WTC11 (cell line): ENCODE results near the gene GFRAL. TPM values are rescaled to one million over a fixed set of nuclear protein-coding genes. Genes with fewer than 3 reads are reported as not detected.

Source experiments
- ATAC-seq: fragments of 200-7000 bp; cut with Tn5 transposase; 2 replicates; pipeline ENCODE4 v1.10.0; 2021; ENCODE audit warnings: mild to moderate bottlenecking, moderate library complexity
- CTCF ChIA-PET: fragments of 300-600 bp; sonication (Branson Sonifier 250); formaldehyde crosslinking; loops from one replicate; lab custom pipeline; 2021; ENCODE audit warnings: antibody characterized with exemption; lab: Charles Lee
- POLR2A ChIA-PET: fragments of 350-600 bp; sonication (Branson Sonifier 250); formaldehyde crosslinking; loops from one replicate; lab custom pipeline; 2021; ENCODE audit warnings: antibody characterized with exemption; lab: Charles Lee
- DNase-seq: peaks from one replicate; pipeline ENCODE4 v3.0.0; 2021; ENCODE audit warnings: low spot score
- H3K27ac Mint-ChIP-seq: 2 replicates; pipeline ENCODE4 v1.8.0; 2021; ENCODE audit warnings: mixed read lengths
- H3K27me3 Mint-ChIP-seq: 2 replicates; pipeline ENCODE4 v1.8.0; 2021; ENCODE audit warnings: low read depth, mild to moderate bottlenecking, moderate library complexity, mixed read lengths
- H3K36me3 Mint-ChIP-seq: 2 replicates; pipeline ENCODE4 v1.8.0; 2021; ENCODE audit warnings: mixed read lengths
- H3K4me1 Mint-ChIP-seq: 2 replicates; pipeline ENCODE4 v1.8.0; 2022; ENCODE audit warnings: mixed read lengths
- H3K4me3 Mint-ChIP-seq: 2 replicates; pipeline ENCODE4 v1.8.0; 2021; ENCODE audit warnings: mild to moderate bottlenecking, moderate library complexity, mixed read lengths
- H3K9me3 Mint-ChIP-seq: 2 replicates; pipeline ENCODE4 v1.8.0; 2021; ENCODE audit warnings: mixed read lengths
- CDX4 ChIP-seq: fragments of 250-450 bp; sonication (Bioruptor Pico); IDR thresholded peaks from 2 replicates; pipeline ENCODE4 v1.9.0; 2021; ENCODE audit warnings: moderate library complexity, mild to moderate bottlenecking, inconsistent platforms, borderline replicate concordance
- GABPB1 ChIP-seq: sonication (generic); formaldehyde crosslinking; IDR thresholded peaks from 2 replicates; pipeline ENCODE4 v1.8.1; 2023; ENCODE audit warnings: mild to moderate bottlenecking, missing genetic modification reagents
- GRHL2 ChIP-seq: fragments of 250-450 bp; sonication (Bioruptor Pico); IDR thresholded peaks from 2 replicates; pipeline ENCODE4 v1.8.0; 2022; ENCODE audit warnings: mild to moderate bottlenecking, moderate library complexity; ENCODE audit not compliant: insufficient replicate concordance, severe bottlenecking
- HMGA2 ChIP-seq: fragments of 250-450 bp; sonication (Bioruptor Pico); IDR thresholded peaks from 2 replicates; pipeline ENCODE4 v1.4.0; 2021; ENCODE audit warnings: mild to moderate bottlenecking, moderate library complexity
- NR3C1 ChIP-seq: sonication (generic); formaldehyde crosslinking; conservative IDR thresholded peaks from 2 replicates; pipeline ENCODE4 v1.8.1; 2023; ENCODE audit warnings: low read depth, mild to moderate bottlenecking, missing genetic modification reagents
- OVOL2 ChIP-seq: fragments of 250-450 bp; sonication (Bioruptor Pico); IDR thresholded peaks from 2 replicates; pipeline ENCODE4 v1.9.0; 2021; ENCODE audit warnings: mild to moderate bottlenecking, borderline replicate concordance
- PREB ChIP-seq: sonication (generic); formaldehyde crosslinking; IDR thresholded peaks from 2 replicates; pipeline ENCODE4 v1.8.1; 2022; ENCODE audit warnings: mild to moderate bottlenecking, missing genetic modification reagents, moderate library complexity, borderline replicate concordance
- RELA ChIP-seq: sonication (generic); formaldehyde crosslinking; IDR thresholded peaks from 2 replicates; pipeline ENCODE4 v1.8.1; 2022; ENCODE audit warnings: missing genetic modification reagents, mild to moderate bottlenecking, borderline replicate concordance
- SOX15 ChIP-seq: fragments of 250-450 bp; sonication (Bioruptor Pico); IDR thresholded peaks from 2 replicates; pipeline ENCODE4 v1.9.0; 2021; ENCODE audit warnings: mild to moderate bottlenecking
- TCF7 ChIP-seq: sonication (generic); formaldehyde crosslinking; IDR thresholded peaks from 2 replicates; pipeline ENCODE4 v1.8.0; 2022; ENCODE audit warnings: mild to moderate bottlenecking, low read depth, missing genetic modification reagents, moderate library complexity
- TEAD4 ChIP-seq: sonication (generic); formaldehyde crosslinking; IDR thresholded peaks from 2 replicates; pipeline ENCODE4 v1.8.0; 2022; ENCODE audit warnings: mild to moderate bottlenecking, missing genetic modification reagents
- USF2 ChIP-seq: sonication (generic); formaldehyde crosslinking; IDR thresholded peaks from 2 replicates; pipeline ENCODE4 v1.8.1; 2023; ENCODE audit warnings: mild to moderate bottlenecking, missing genetic modification reagents, moderate library complexity
- ZNF232 ChIP-seq: sonication (generic); formaldehyde crosslinking; IDR thresholded peaks from 2 replicates; pipeline ENCODE4 v1.8.0; 2022; ENCODE audit warnings: mild to moderate bottlenecking, missing genetic modification reagents
- ZNF512 ChIP-seq: sonication (generic); formaldehyde crosslinking; IDR thresholded peaks from 2 replicates; pipeline ENCODE4 v1.8.1; 2022; ENCODE audit warnings: missing genetic modification reagents, borderline replicate concordance
- total RNA-seq: library from RNA; stranded (reverse); gene quantifications from 3 replicates; pipeline ENCODE4 v1.2.3, GENCODE V29; 2021
- TF ChIP-seq, protein P1 (sequence below): sonication (generic); formaldehyde crosslinking; IDR thresholded peaks from 2 replicates; pipeline ENCODE4 v1.8.0; 2023; ENCODE audit warnings: missing genetic modification reagents
- TF ChIP-seq, protein P2 (sequence below): sonication (generic); formaldehyde crosslinking; IDR thresholded peaks from 2 replicates; pipeline ENCODE4 v1.8.1; 2022; ENCODE audit warnings: mild to moderate bottlenecking, moderate library complexity, missing genetic modification reagents
- TF ChIP-seq, protein P3 (sequence below): sonication (generic); formaldehyde crosslinking; IDR thresholded peaks from 2 replicates; pipeline ENCODE4 v1.8.0; 2022; ENCODE audit warnings: mild to moderate bottlenecking, missing genetic modification reagents
- TF ChIP-seq, protein P4 (sequence below): sonication (generic); formaldehyde crosslinking; IDR thresholded peaks from 2 replicates; pipeline ENCODE4 v1.8.0; 2023; ENCODE audit warnings: missing genetic modification reagents, mild to moderate bottlenecking, borderline replicate concordance

The GFRAL gene
- total RNA-seq, 1 experiment from 2014 or later: not detected

GRCh38 chr6:55405474-55406235, 78.4 kb downstream of the GFRAL start:
- Mint-ChIP-seq H3K36me3 (no peaks in the 10 kb centered on the region; the same call in 1 of the 2 replicates), H3K27me3 (no peaks in the 10 kb centered on the region), H3K9me3 (peaks cover 17% of the 10 kb centered on the region), H3K4me1 (0 out of 2 replicates have a peak, but pooled peaks cover 3% of the 10 kb centered on the region), H3K27ac (no peak overlapping the region), H3K4me3 (no peak overlapping the region)
- DNase-seq (no peak), ATAC-seq (no peak)
- ChIA-PET POLR2A (no interaction called here), CTCF (no interaction called here)
- no peak for TF ChIP-seq OVOL2 (CRISPR knock-in tag)

GRCh38 chr6:55410674-55411073, 83.4 kb downstream of the GFRAL start:
- H3K27ac Mint-ChIP-seq: no peak overlapping the region
- peaks cover 19% of the 10 kb centered on the region for H3K4me1 Mint-ChIP-seq
- no peaks in the 10 kb centered on the region; the same call in 1 of the 2 replicates for H3K36me3 Mint-ChIP-seq
- no peak overlapping the region for H3K4me3 Mint-ChIP-seq
- H3K9me3 Mint-ChIP-seq: peaks cover 35% of the 10 kb centered on the region
- TF ChIP-seq OVOL2 (CRISPR knock-in tag): no peak
- no peak for TF ChIP-seq GABPB1 (CRISPR knock-in tag)
- no peak for TF ChIP-seq USF2 (CRISPR knock-in tag)
- TF ChIP-seq, protein P1, sequence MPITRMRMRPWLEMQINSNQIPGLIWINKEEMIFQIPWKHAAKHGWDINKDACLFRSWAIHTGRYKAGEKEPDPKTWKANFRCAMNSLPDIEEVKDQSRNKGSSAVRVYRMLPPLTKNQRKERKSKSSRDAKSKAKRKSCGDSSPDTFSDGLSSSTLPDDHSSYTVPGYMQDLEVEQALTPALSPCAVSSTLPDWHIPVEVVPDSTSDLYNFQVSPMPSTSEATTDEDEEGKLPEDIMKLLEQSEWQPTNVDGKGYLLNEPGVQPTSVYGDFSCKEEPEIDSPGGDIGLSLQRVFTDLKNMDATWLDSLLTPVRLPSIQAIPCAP: no peak
- no peak for TF ChIP-seq RELA (CRISPR knock-in tag)
- no peak for TF ChIP-seq PREB (CRISPR knock-in tag)
- TF ChIP-seq ZNF232 (CRISPR knock-in tag): no peak
- no peak for TF ChIP-seq GRHL2 (CRISPR knock-in tag)
- TF ChIP-seq HMGA2 (CRISPR knock-in tag): no peak
- no peak for TF ChIP-seq CDX4
- TF ChIP-seq, protein P2, sequence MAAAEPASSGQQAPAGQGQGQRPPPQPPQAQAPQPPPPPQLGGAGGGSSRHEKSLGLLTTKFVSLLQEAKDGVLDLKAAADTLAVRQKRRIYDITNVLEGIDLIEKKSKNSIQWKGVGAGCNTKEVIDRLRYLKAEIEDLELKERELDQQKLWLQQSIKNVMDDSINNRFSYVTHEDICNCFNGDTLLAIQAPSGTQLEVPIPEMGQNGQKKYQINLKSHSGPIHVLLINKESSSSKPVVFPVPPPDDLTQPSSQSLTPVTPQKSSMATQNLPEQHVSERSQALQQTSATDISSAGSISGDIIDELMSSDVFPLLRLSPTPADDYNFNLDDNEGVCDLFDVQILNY: no peak
- CTCF ChIA-PET: no interaction called here
- ATAC-seq (no peak), DNase-seq (no peak)
- 0 out of 2 replicates have a peak, but pooled peaks cover 3% of the 10 kb centered on the region for H3K27me3 Mint-ChIP-seq
- POLR2A ChIA-PET: no interaction called here

- ChIA-PET POLR2A (no interaction called here), CTCF (interaction anchor here (2.0 kb wide), 1 partner anchor 147 kb away, joined by 5 read pairs; no protein-coding TSS in a partner anchor)
- ATAC-seq (no peak), DNase-seq (no peak)
- Mint-ChIP-seq H3K4me1 (no peaks in the 10 kb centered on the region), H3K36me3 (no peaks in the 10 kb centered on the region), H3K27ac (no peak overlapping the region), H3K27me3 (no peaks in the 10 kb centered on the region), H3K4me3 (no peak overlapping the region), H3K9me3 (no peaks in the 10 kb centered on the region)
- TF ChIP-seq, protein P1: no peak
- TF ChIP-seq ZNF512 (CRISPR knock-in tag): no peak
- TF ChIP-seq GRHL2 (CRISPR knock-in tag): no peak
- TF ChIP-seq, protein P3, sequence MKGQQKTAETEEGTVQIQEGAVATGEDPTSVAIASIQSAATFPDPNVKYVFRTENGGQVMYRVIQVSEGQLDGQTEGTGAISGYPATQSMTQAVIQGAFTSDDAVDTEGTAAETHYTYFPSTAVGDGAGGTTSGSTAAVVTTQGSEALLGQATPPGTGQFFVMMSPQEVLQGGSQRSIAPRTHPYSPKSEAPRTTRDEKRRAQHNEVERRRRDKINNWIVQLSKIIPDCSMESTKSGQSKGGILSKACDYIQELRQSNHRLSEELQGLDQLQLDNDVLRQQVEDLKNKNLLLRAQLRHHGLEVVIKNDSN (CRISPR knock-in tag): no peak
- TF ChIP-seq TCF7 (CRISPR knock-in tag): no peak
- TF ChIP-seq SOX15 (CRISPR knock-in tag): no peak
- TF ChIP-seq NR3C1: no peak
- no peak for TF ChIP-seq TEAD4
- TF ChIP-seq, protein P4, sequence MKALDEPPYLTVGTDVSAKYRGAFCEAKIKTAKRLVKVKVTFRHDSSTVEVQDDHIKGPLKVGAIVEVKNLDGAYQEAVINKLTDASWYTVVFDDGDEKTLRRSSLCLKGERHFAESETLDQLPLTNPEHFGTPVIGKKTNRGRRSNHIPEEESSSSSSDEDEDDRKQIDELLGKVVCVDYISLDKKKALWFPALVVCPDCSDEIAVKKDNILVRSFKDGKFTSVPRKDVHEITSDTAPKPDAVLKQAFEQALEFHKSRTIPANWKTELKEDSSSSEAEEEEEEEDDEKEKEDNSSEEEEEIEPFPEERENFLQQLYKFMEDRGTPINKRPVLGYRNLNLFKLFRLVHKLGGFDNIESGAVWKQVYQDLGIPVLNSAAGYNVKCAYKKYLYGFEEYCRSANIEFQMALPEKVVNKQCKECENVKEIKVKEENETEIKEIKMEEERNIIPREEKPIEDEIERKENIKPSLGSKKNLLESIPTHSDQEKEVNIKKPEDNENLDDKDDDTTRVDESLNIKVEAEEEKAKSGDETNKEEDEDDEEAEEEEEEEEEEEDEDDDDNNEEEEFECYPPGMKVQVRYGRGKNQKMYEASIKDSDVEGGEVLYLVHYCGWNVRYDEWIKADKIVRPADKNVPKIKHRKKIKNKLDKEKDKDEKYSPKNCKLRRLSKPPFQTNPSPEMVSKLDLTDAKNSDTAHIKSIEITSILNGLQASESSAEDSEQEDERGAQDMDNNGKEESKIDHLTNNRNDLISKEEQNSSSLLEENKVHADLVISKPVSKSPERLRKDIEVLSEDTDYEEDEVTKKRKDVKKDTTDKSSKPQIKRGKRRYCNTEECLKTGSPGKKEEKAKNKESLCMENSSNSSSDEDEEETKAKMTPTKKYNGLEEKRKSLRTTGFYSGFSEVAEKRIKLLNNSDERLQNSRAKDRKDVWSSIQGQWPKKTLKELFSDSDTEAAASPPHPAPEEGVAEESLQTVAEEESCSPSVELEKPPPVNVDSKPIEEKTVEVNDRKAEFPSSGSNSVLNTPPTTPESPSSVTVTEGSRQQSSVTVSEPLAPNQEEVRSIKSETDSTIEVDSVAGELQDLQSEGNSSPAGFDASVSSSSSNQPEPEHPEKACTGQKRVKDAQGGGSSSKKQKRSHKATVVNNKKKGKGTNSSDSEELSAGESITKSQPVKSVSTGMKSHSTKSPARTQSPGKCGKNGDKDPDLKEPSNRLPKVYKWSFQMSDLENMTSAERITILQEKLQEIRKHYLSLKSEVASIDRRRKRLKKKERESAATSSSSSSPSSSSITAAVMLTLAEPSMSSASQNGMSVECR (CRISPR knock-in tag): no peak
These were observed 96.7 kb downstream of the GFRAL start for GRCh38 chr6:55423933-55424332.
